ENCODE measurements around the gene SP100.

GRCh38 chr2:230444832-230445231 lies 28.8 kb downstream of the SP100 start:
- TF ChIP-seq TCF7L2 (IDR thresholded peaks at IDR 0.05; ENCODE audit: borderline replicate concordance, low read depth, low read length) (no peak), KLF9 (tag by site-specific recombination; IDR thresholded peaks at IDR 0.05; ENCODE audit: low read depth) (no peak), BCL11A (tag by site-specific recombination; IDR thresholded peaks at IDR 0.05; ENCODE audit: low read depth) (no peak)

All from HEK293 (cell line).